HPDE6-E6E7 (cell line): ENCODE results near the gene IGSF8.
"Not testable (repeated sequence)": the region's sequence is repeated elsewhere in the genome, so short reads cannot be mapped to it uniquely, and the experiment has no call there.

ENCODE experiments used
- DNase-seq: peaks from one replicate; pipeline ENCODE4 v3.0.0; 2011; ENCODE audit warnings: missing footprints; ENCODE audit errors: extremely low spot score

The IGSF8 gene

DNA sequence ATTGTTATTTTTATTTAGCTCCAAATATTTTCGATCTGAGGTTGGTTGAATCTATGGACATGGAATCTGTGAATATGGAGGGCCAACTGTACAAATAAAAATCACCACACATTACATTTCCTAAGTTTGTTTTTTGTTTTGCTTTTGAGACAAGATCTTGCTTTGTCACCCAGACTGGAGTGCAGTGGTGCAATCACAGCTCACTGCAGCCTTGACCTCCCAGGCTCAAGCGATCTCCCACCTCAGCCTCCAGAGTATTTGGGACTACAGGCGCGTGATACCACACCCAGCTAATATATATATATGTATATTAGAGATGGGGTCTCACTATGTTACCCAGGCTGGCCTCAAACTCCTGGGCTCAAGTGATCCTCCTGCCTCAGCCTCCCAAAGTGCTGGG, 27.9 kb upstream of the IGSF8 start:
- not testable (repeated sequence) for DNase-seq

DNA sequence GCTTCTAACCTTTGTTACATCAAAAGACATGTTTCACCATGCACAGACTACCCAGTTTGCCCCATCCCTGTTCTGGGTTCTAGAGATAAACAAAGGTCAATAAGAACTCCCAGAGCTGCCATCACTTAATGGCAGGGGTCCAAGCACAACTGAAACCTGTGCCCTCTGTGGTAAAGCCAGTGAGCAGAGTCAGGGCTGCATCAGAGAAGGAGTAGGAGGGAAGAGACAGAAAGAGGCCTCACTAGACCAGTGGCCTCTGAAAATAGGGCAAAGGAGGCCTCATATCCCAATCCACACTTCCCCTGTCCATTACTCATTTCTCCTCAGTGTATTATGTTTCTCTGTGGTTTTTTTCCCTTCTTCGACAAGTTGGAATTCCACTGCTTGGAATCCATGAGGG, 27.3 kb upstream of the IGSF8 start:
- no peak for DNase-seq

DNA sequence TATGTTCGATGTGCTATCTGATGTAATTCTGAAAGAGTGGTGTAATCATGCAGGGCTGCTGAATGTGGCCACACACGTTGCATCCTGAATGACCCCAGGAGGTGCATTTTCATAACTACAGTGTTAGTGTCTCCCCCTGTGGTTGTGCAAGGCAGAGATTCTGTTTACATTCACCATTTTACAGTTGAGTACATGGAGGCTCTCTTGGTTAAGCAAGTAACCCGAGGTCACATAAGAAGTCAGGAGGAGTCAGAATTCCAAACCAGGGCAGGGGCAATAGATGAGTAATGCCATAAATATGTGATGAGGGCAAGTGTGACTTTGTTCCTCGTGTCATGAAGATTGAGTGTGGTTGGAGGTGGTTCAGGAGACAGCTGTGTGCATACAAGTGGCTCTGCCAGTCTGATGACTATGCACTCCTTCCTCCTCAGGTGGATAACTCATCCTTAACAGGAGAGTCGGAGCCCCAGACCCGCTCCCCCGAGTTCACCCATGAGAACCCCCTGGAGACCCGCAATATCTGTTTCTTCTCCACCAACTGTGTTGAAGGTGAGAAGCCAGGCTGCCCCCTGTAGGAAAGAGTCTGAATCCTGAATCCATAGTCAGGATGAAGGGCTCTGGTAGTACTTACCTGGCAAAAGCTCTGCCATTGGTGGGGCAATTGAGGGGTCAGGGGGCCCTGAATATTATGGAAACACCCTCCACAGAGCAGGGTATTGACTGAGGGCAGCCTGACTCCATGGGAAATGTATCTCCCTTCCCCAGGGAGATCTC, 26.5 kb upstream of the IGSF8 start:
- DNase-seq: peak; percentile 77

DNA sequence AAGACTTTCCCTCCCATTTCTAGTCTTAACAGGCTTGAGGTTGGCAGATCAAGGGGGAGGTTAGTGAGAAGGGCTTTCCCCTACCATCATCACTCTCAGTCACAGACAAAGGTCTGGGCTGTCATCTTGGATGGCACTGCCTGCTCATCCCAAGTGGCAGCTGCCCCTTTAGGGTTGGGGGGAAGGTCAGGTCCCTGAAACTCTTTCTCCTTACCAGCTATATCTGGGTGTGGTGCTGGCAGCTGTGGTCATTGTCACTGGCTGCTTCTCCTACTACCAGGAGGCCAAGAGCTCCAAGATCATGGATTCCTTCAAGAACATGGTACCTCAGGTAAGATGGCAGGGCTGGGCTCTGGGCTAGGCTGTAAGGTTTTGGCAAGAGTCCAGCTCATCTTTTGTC, 25.3 kb upstream of the IGSF8 start:
- no peak for DNase-seq

GRCh38 chr1:160122978-160123495, 24.6 kb upstream of the IGSF8 start:
- no peak for DNase-seq

GRCh38 chr1:160121388-160121787, 23.0 kb upstream of the IGSF8 start:
- DNase-seq: no peak

- DNase-seq: no peak
These were observed 22.4 kb upstream of the IGSF8 start for GRCh38 chr1:160120797-160121196.

DNA sequence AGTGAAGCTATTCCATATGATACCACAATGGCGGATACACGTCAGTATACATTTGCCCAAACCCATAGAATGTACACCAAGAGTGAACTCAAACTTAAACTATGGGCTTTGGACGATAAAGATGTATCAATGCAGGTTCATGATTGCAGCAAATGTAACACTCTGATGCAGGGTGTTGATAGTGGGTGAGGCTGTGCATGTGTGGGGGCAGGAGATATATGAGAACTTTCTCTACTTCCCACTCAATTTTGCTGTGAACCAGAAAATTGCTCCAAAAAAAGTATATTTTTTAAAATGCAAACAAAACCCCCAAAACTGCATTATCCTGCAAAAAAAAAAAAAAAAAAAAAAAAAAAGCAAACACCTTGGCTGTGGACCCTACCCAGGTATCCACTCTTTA, 20.5 kb upstream of the IGSF8 start:
- DNase-seq: no peak

DNA sequence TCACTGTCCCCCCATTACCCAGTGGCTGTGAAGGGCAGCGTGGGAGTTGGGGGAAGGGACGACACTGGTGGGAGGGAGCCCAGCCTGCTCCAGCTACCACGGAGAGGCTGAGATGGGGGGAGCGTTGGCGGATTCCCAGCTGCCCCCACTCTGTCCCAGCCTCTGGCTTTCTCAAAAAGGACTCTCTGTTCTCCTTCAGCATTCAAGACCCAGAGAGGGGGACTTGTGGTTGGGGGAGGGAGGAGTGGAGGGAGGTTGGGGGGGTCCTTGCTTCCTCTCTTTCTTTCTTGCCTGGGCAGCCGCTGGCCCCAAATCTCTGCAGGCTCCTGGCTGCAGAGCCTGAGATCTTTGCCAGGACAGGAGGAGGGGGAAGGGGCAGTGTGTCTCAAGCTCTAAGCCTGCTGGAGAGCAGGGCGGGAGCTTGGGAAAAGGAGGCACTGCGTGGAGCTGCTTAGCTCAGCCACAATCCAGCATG, 19.3 kb upstream of the IGSF8 start:
- no peak for DNase-seq

DNA sequence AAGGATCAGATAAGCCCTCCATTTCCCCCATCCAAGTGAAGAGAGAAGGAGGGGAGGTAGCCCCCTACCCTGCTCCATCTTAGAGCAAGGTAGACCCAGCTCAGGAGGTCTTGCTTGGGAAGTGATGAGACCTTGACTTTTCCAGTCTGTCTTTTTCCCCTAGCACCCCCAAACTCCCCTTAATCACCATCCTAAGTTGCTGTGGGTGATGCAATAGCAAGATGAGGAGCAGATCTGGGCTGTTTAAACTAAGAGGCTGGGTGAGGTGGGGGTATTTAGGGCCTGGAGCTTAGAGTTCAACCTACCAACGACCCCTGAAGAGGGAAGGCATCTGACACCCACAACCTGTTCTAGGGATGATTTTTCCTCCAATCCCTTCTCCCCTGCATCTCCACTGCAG, 18.9 kb upstream of the IGSF8 start:
- DNase-seq: no peak

DNA sequence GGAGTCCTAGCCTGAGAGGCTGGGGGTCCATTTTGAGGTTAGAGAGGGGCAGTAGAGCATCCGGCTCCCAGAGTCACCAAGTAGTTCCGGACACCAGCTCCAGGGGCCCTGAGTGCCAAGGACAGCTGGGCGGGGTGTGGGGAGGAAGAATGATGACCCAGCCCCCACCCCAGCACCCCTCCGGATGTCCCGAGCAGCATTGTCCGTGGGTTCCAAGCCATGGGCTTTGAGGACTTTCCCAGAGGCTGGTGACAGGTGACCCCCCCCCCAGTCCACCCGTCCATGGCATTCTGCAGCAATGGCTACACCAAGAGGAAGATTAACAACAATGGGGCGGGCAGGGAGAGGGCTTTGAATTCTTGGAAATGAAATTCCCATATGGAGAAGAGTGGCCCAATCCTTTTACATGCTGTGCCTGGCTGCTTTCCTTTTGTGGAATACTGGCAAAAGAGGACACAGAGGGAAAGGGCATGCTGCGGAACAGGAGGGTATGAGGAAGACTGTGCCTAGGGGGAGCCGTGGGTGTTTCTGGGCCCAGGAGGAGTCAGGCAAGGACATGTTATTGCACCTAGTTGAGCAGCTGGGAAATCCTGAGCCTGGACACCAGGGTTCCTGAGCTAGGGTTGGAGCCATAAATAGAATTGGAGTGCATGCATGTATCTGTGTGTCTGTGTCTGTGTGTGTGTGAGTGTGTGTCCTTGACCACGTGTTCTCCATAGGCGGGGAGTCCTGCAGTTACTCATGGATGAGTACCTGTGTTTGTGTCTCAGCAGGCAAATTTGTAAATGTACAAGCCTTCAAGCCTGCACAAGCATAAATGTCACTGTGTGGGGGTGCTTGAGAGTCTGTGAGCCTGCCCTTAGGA, 18.1 kb upstream of the IGSF8 start:
- peak; percentile 62 for DNase-seq

DNA sequence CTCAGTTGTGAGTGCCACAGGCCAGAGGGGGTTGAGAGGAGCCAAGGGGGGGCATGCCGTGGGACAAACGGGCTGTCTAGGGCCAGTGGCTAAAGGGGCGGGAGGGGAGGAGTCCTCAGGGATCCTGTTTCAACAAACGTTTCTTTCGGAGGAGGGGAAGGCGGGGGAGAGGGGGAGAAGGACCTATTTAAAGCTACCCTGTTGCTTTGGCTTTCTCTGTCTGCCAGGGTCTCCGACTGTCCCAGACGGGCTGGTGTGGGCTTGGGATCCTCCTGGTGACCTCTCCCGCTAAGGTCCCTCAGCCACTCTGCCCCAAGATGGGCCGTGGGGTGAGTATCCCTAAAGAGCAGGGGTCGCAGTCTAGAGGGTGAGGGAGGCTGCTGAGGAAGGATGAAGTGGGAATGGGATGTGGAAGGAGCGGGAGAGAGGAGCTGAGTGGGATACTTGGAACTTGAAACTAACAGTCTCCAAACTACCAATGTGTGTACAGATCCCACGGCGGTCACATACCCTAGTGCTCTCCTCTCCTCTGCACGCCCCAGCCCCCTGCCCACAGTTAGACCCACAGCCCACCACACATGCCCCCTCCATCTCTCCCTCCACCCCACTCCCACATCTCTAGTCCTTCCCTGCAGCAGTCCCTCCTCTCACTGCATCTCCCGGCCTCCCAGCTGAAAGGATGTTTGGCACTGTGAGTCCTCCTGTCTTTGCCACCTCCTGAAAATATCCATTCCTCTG, 17.3 kb upstream of the IGSF8 start, which contains the start of gene ATP1A2:
ATP1A2 (plus strand) TSS at position 215 of the 738 bp plus-strand sequence; CDS start at position 318, 103 bp downstream.
- DNase-seq: no peak

GRCh38 chr1:160114085-160114484, 15.7 kb upstream of the IGSF8 start:
- no peak for DNase-seq

DNA sequence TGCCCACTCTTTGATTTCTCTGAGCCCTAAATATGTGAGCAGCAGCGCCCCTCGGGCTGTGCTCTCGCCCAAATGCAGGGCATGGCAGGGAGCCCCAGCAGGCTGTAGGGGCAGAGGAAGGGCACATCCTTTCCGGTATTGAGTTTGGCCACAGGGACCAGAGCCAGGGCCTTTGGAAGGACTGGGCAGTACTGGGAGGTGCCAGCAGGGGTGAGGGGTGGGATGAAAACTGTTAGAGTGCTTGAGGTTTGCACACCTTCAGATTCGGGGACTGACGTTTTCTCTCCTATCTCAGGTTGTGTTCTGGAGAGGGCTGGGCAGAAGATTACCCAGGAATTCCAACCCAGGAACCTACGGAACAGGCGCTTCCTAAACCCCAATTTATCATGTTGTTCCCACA, 15.0 kb upstream of the IGSF8 start:
- DNase-seq: no peak

GRCh38 chr1:160112357-160112756, 13.9 kb upstream of the IGSF8 start:
- no peak for DNase-seq

- not testable (repeated sequence) for DNase-seq
These were observed 13.0 kb upstream of the IGSF8 start for GRCh38 chr1:160111462-160111861.

- no peak for DNase-seq
These were observed 11.3 kb upstream of the IGSF8 start for GRCh38 chr1:160109686-160110085.

DNA sequence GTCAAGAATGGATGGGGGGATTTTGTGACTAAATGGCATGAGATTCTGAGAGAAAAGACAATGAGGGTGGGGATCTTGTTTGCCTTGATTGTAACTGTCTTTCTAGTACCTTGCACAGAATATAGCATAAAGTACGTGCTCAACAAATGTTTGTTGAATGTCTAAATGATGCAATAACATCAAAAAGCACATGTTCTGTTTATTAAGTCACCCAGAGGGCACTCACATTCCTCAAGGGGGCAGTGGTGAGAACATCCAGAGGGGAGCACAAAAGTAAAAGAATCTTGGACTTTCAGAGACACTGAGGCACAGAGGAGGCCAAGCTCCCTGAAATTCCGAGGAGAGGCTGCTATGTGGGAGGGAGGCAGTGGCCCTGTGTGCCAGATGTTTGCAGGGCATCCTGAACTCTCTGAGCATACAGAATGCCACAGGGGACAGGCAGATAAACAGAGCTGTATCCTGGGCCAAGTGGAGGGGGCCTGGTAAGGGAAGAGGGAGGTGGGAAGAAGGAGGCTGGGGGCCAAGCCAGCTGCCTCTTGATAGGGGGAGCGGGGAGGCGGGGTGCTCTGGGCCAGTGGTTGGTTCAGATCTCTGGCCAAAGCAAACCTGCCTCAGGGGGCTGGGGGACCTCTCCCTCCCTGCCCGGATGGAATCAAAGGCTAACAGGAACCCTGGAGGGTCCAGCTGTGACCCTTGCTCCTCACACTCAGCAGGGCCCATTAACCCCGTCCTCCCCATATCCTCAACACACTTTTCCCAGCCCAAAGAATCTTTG, 10.7 kb upstream of the IGSF8 start:
- DNase-seq: no peak

- DNase-seq: no peak
These were observed 9.1 kb upstream of the IGSF8 start for GRCh38 chr1:160107512-160107911.

DNA sequence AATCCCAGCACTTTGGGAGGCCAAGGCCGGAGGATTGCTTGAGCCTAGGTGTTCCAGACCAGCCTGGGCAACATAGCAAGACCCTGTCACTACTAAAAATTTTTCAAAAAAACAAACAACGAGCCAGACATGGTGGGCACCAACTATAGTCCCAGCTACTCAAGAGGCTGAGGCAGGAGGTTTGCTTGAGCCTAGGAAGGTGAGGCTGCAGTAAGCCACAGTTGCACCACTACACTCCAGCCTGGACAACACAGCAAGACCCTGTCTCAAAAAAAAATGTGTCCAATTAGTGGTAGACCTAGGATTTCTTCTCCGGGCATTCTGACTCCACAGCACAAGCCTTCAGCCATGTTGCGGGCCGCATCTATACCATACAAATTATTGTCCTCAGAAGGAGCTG, 6.7 kb upstream of the IGSF8 start:
- no peak for DNase-seq

GRCh38 chr1:160104486-160104885, 6.1 kb upstream of the IGSF8 start:
- no peak for DNase-seq
